Astrocyte of the cerebellum (primary cell): ENCODE data around the gene LINC01488.

Source experiments
- DNase-seq: peaks from one replicate; pipeline ENCODE4 v3.0.0-alpha.2; 2011; ENCODE audit warnings: low read depth
- H3K4me3 ChIP-seq: 2 replicates; pipeline ENCODE4 v1.5.1; 2011; ENCODE audit warnings: mild to moderate bottlenecking, low read depth, low read length, moderate library complexity
- in situ Hi-C: cut with HindIII; loops from 2 replicates; pipeline ENCODE4 v1.10.0; 2017; ENCODE audit warnings: low sequenced_read_pairs
- TF ChIP-seq, protein P1 (sequence below): IDR thresholded peaks from 2 replicates; pipeline ENCODE4 v1.5.1; 2012; ENCODE audit warnings: low read length, low read depth, moderate library complexity, mild to moderate bottlenecking; ENCODE audit errors: missing control alignments

Gene LINC01488

DNA sequence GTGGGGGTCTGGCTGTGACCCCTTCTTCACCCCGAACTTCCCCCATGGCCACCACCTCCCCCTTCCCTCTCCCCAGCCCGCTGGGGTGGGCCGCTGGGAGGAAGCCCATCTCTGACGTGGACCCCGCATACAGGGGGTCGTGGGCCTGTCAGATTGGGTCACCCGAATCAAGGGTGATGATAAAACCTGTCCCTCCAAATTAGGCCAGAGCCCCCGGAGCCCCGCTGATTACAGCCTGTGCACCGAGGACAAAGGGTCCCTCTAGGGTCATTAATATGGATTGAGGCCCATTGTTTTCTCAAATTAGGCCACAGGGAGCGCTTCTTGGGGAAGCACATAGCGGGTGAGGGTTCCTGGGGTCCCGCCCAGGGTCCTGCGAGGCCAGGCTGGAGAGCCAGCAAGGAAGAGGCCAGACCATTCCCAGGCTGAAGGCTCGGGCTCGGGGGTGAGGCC, 4.9 kb upstream of the LINC01488 start:
- no peak for DNase-seq
- TF ChIP-seq, protein P1, sequence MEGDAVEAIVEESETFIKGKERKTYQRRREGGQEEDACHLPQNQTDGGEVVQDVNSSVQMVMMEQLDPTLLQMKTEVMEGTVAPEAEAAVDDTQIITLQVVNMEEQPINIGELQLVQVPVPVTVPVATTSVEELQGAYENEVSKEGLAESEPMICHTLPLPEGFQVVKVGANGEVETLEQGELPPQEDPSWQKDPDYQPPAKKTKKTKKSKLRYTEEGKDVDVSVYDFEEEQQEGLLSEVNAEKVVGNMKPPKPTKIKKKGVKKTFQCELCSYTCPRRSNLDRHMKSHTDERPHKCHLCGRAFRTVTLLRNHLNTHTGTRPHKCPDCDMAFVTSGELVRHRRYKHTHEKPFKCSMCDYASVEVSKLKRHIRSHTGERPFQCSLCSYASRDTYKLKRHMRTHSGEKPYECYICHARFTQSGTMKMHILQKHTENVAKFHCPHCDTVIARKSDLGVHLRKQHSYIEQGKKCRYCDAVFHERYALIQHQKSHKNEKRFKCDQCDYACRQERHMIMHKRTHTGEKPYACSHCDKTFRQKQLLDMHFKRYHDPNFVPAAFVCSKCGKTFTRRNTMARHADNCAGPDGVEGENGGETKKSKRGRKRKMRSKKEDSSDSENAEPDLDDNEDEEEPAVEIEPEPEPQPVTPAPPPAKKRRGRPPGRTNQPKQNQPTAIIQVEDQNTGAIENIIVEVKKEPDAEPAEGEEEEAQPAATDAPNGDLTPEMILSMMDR: no peak
- H3K4me3 ChIP-seq: no peak overlapping the region
- in situ Hi-C loops: no loop called here

DNA sequence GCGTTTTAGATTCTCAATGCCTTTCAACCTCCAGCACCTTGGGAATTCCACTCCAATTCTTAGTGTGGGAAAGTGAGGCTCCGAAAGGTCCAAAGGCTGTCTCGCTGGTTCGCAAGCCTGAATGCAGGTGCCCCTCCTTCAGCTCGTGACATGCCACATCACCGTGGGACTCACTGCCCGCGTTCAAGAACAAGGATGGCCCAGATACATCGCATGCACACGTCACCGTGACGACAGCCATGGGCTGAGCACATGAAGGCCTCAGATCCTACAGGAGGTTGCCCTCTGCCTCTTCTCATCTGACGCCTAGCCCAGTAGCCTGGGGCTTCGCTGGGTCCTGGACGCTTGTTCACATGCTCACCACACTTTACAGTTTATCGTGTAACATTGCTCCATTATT, 4.4 kb upstream of the LINC01488 start:
- TF ChIP-seq, protein P1: no peak
- in situ Hi-C loops: no loop called here
- no peak overlapping the region for H3K4me3 ChIP-seq
- DNase-seq: no peak

DNA sequence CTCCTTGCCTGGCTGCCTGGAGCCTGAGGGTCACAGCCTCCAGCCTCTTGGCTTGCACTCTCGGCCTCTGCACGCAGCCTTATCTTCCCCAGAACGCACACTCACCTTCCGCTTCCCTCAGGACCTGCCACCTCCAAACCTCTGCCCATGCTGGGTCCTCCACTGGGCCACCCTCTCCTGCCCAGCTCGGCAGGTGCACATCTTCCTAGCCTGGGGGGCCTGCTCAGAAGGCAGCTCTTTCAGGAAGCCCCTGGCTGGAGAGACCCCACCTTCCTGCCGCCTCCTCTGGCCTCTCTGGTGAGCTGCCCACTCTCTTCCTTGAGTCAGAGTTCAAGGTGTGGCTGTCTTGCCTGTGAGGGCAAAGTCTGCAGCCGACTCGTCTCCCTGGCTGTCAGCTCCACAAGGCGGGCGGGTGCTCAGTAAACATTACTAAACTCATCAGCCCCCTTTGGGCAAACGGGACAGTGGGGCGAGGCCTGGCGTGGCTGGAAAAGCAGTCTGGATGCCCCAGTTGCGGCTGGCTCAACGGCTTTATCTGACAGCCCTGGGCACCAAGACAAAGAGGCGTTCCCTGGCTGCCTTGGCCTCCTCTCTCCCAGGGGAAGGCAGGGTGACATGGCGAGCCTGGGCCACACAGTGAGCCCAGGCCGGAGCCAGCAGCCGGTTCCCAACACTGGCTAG, 1.7 kb upstream of the LINC01488 start:
- in situ Hi-C loops: no loop called here
- H3K4me3 ChIP-seq: no peak overlapping the region
- DNase-seq: no peak
- TF ChIP-seq, protein P1: no peak

DNA sequence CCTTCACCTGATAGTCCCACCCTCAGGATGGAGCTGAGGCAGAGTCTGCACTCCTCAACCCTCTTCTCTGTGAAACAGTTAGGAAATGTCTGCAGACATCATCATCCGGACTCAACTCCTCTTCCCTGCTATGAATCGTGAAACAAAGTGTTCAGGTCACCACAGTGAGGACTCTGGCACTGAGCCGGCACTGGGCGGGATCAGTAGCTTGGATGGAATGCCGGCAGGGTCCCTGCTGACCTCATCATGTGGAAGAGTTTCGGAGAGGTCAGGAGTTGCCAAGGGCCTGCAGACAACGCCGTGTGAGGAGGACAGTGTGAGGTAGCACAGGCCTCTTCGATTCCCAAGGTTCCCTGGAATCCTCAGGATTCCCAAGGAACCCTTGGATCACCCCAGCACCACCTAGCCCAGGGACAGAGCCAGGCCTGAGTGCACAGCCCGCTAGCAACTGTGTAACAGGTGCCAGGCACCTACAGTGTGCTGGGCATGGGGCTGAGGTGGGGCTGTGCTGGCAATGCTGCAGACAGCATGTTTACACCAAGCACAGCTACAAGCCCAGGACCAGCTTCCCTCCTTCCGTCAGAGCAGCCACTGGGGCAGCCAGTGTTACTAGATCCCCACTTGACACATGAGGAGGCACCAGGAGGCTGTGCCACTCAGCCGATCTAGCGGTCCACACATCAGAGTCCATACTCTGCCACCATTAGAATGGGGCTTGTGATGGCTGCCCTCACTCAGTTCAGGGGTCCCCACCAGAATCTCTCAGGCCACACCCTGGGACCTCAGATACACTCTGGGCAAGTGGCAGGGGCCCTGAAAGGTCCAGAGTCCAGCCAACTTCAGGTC, 693 bp upstream of the LINC01488 start:
- DNase-seq: no peak
- H3K4me3 ChIP-seq: no peak overlapping the region
- in situ Hi-C loops: no loop called here
- TF ChIP-seq, protein P1: no peak

DNA sequence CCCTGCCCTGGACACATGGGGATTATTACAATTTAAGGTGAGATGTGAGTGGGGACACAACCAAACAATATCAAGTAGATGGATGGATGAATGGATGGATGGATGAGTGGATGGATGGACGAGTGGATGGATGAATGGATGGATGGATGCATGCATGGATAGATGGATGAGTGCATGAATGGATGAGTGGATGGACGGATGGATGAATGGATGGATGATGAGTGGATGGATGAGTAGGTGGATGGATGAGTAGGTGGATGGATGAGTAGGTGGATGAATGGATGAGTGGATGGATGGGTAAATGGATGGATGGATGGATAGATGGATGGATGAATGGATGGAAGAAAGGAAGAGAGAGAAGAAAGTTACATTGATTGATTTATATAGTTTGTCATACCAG, 859 bp downstream of the LINC01488 start:
- in situ Hi-C loops: no loop called here
- no peak overlapping the region for H3K4me3 ChIP-seq
- DNase-seq: no peak
- TF ChIP-seq, protein P1: no peak

DNA sequence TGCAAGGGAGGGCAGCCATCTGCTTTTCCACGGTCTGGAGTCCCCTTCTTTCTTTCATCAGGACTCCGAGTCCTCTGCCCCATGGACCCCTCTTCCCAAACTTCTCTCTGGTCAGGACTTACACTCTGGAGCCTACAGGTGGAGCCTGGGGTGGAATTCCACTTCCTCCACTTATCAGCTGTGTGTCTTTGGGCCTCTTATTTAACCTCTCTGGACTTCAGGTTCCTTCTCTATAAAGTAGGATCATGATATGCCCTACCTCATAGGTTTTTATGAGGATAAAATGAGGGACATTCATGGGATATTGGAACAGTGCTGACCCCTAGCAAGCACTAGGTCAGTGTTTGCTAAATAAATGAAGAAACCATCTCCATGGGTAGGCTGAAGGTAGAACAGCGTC, 1.7 kb downstream of the LINC01488 start:
- no peak for DNase-seq
- no peak overlapping the region for H3K4me3 ChIP-seq
- TF ChIP-seq, protein P1: no peak
- in situ Hi-C loops: no loop called here
